Neuronal stem cell (in vitro differentiated cells): ENCODE results near the gene TULP4.
"Not testable (repeated sequence)": the region's sequence is repeated elsewhere in the genome, so short reads cannot be mapped to it uniquely, and the experiment has no call there.

Source experiments
- DNase-seq: peaks from one replicate; pipeline ENCODE4 v3.0.0-alpha.2; 2013; ENCODE audit warnings: low spot score
- H2AFZ ChIP-seq: one replicate; pipeline ENCODE4 v1.6.1; 2013; ENCODE audit warnings: mild to moderate bottlenecking, low read length, inconsistent platforms
- H2AK5ac ChIP-seq: 2 replicates; pipeline ENCODE4 v1.6.1; 2013; ENCODE audit warnings: low read depth, mild to moderate bottlenecking, inconsistent platforms, low read length, moderate library complexity, mixed read lengths
- H2BK120ac ChIP-seq: 2 replicates; pipeline ENCODE4 v1.6.1; 2013; ENCODE audit warnings: low read depth, mild to moderate bottlenecking, inconsistent platforms, low read length, moderate library complexity, mixed read lengths
- H2BK12ac ChIP-seq: one replicate; pipeline ENCODE4 v1.6.1; 2013; ENCODE audit warnings: low read length, inconsistent platforms
- H2BK15ac ChIP-seq: 2 replicates; pipeline ENCODE4 v1.6.1; 2013; ENCODE audit warnings: mild to moderate bottlenecking, low read length, inconsistent platforms, mixed read lengths
- H2BK5ac ChIP-seq: one replicate; pipeline ENCODE4 v1.6.1; 2013; ENCODE audit warnings: inconsistent platforms, mild to moderate bottlenecking, low read length, moderate library complexity
- H3K14ac ChIP-seq: one replicate; pipeline ENCODE4 v1.6.1; 2013; ENCODE audit warnings: low read length, inconsistent platforms
- H3K18ac ChIP-seq: 2 replicates; pipeline ENCODE4 v1.6.1; 2013; ENCODE audit warnings: low read length, inconsistent platforms
- H3K23ac ChIP-seq: 2 replicates; pipeline ENCODE4 v1.6.1; 2013; ENCODE audit warnings: low read depth, mild to moderate bottlenecking, mixed read lengths, low read length, inconsistent platforms; ENCODE audit not compliant: poor library complexity
- H3K27ac ChIP-seq: replicated peaks from 3 replicates; pipeline ENCODE4 v1.5.1; 2013; ENCODE audit warnings: low read length, inconsistent platforms
- H3K27me3 ChIP-seq, 3 experiments: 2 replicates each; pipeline ENCODE4 v1.6.1; 2013; ENCODE audit warnings: low read length in 3 of 3, mild to moderate bottlenecking in 2 of 3, inconsistent platforms in 1 of 3, low read depth in 1 of 3, mixed read lengths in 1 of 3, moderate library complexity in 1 of 3; ENCODE audit not compliant: control insufficient read depth in 3 of 3, insufficient read depth in 3 of 3
- H3K36me3 ChIP-seq, 2 donors: replicated peaks in 1 of 2; 2 replicates each; pipeline ENCODE4 v1.6.1; 2013; ENCODE audit warnings: low read length in 2 of 2; ENCODE audit not compliant: control insufficient read depth in 2 of 2, insufficient read depth in 2 of 2
- H3K4ac ChIP-seq: 2 replicates; pipeline ENCODE4 v1.6.1; 2013; ENCODE audit warnings: inconsistent platforms, mild to moderate bottlenecking, low read length, moderate library complexity
- H3K4me1 ChIP-seq, 2 donors: 1 replicate in 1 of 2; 2 replicates in 1 of 2; pipeline ENCODE4 v1.6.1; 2013; ENCODE audit warnings: low read length in 2 of 2, low read depth in 1 of 2; ENCODE audit not compliant: control insufficient read depth in 2 of 2, insufficient read depth in 1 of 2
- H3K4me2 ChIP-seq: one replicate; pipeline ENCODE4 v1.6.1; 2013; ENCODE audit warnings: mild to moderate bottlenecking, low read length, inconsistent platforms; ENCODE audit not compliant: insufficient read depth, poor library complexity, severe bottlenecking
- H3K4me3 ChIP-seq, 2 donors: 2 replicates each; pipeline ENCODE4 v1.5.1; 2013; ENCODE audit warnings: low read length in 2 of 2, mild to moderate bottlenecking in 2 of 2, inconsistent platforms in 1 of 2, moderate library complexity in 1 of 2
- H3K79me1 ChIP-seq: one replicate; pipeline ENCODE4 v1.6.1; 2013; ENCODE audit warnings: low read depth, mild to moderate bottlenecking, inconsistent platforms, low read length, moderate library complexity
- H3K9ac ChIP-seq: one replicate; pipeline ENCODE4 v1.6.1; 2013; ENCODE audit warnings: mild to moderate bottlenecking, low read depth, low read length, inconsistent platforms; ENCODE audit not compliant: poor library complexity
- H3K9me3 ChIP-seq, 2 donors: replicated peaks in 1 of 2; 2 replicates each; pipeline versions ENCODE3 to v1.6.1; 2013; ENCODE audit warnings: low read length in 2 of 2, mild to moderate bottlenecking in 2 of 2, inconsistent platforms in 1 of 2, low read depth in 1 of 2, mixed read lengths in 1 of 2, moderate library complexity in 1 of 2; ENCODE audit not compliant: control insufficient read depth in 2 of 2, insufficient read depth in 1 of 2
- H4K8ac ChIP-seq: one replicate; pipeline ENCODE4 v1.6.1; 2013; ENCODE audit warnings: low read depth, mild to moderate bottlenecking, inconsistent platforms, low read length, moderate library complexity
- H4K91ac ChIP-seq: one replicate; pipeline ENCODE4 v1.6.1; 2013; ENCODE audit warnings: low read length, low read depth, mild to moderate bottlenecking, inconsistent platforms; ENCODE audit not compliant: poor library complexity
- WGBS, 2 donors: extraction: QIAGEN DNeasy Blood & Tissue Kit; methylation state at CpG; one replicate each; pipeline ENCODE4 v1.1.7; 2013; ENCODE audit warnings: missing lambda C conversion rate in 2 of 2, mixed read lengths in 1 of 2; ENCODE audit not compliant: insufficient read length in 2 of 2, insufficient replicate concordance in 1 of 2; ENCODE audit errors: extremely low coverage in 2 of 2; 5-methylcytosine and 5-hydroxymethylcytosine counted together

TULP4 gene

GRCh38 chr6:158301561-158301960, 10.7 kb upstream of the TULP4 start:
- not testable (repeated sequence) for H3K18ac ChIP-seq, H3K23ac ChIP-seq, DNase-seq, H3K14ac ChIP-seq, H4K8ac ChIP-seq, H3K27ac ChIP-seq, H3K4me3 ChIP-seq, H3K79me1 ChIP-seq, H3K27me3 ChIP-seq, H2BK120ac ChIP-seq, H3K9ac ChIP-seq, H2BK12ac ChIP-seq, H2AK5ac ChIP-seq, H3K4me2 ChIP-seq, H3K4me1 ChIP-seq, H4K91ac ChIP-seq, H2BK5ac ChIP-seq, H2BK15ac ChIP-seq, H3K4ac ChIP-seq, H2AFZ ChIP-seq
- peaks cover 0 to 23% of the 10 kb centered on the region in 2 donors for H3K9me3 ChIP-seq
- peaks cover under 1 to 28% of the 10 kb centered on the region in 2 donors for H3K36me3 ChIP-seq
- WGBS, 2 donors: no CpG with 5 or more reads among the region's 4 CpGs

DNA sequence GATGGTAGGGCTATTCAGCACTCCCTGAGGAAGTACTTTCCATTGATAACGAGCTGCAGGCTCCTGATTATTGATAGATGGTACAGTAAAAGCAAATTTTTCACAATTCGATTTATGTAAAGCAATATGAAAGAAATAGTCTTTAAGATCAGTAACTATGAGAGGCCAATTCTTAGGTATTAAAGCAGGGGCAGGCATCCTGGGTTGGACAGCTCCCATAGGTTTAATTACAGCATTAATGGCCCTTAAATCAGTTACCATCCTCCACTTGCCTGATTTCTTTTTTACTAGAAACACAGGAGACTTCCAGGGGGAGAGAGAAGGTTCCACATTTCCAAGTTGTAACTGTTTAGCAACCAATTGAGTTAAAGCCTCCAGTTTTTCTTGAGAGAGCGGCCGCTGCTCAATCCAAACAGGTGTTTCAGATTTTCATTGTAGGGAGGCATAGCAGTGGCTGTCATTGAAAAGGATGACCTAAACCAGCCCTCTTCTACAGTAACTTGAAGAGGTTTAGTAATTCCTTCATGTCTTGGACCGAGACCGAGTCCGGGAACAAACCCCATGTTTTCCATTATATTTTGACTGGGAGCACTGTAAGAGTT, 10.0 kb upstream of the TULP4 start:
- H2BK15ac ChIP-seq, H3K4me2 ChIP-seq, H2AFZ ChIP-seq, H3K4me3 ChIP-seq, H4K8ac ChIP-seq, H3K27ac ChIP-seq, H2AK5ac ChIP-seq, H3K4ac ChIP-seq, DNase-seq, H3K9ac ChIP-seq, H3K18ac ChIP-seq, H2BK5ac ChIP-seq, H2BK120ac ChIP-seq, H3K4me1 ChIP-seq, H4K91ac ChIP-seq, H3K79me1 ChIP-seq, H3K27me3 ChIP-seq, H3K23ac ChIP-seq, H3K14ac ChIP-seq, H2BK12ac ChIP-seq: not testable (repeated sequence)
- WGBS, 2 donors: no CpG with 5 or more reads among the region's 7 CpGs
- peaks cover 0 to 18% of the 10 kb centered on the region in 2 donors for H3K9me3 ChIP-seq
- peaks cover 2 to 20% of the 10 kb centered on the region in 2 donors for H3K36me3 ChIP-seq

GRCh38 chr6:158303210-158303731, 9.0 kb upstream of the TULP4 start:
- no peak overlapping the region for H2BK12ac ChIP-seq
- peaks cover 0 to 11% of the 10 kb centered on the region in 2 donors for H3K9me3 ChIP-seq
- H3K4me3 ChIP-seq: no peak overlapping the region
- no peak overlapping the region for H3K18ac ChIP-seq
- no peak overlapping the region for H2AFZ ChIP-seq
- no peaks in the 10 kb centered on the region for H3K27me3 ChIP-seq
- H2BK5ac ChIP-seq: no peak overlapping the region
- no peak overlapping the region for H3K9ac ChIP-seq
- no peak overlapping the region for H4K8ac ChIP-seq
- H2BK120ac ChIP-seq: no peak overlapping the region
- DNase-seq: no peak
- H2BK15ac ChIP-seq: no peak overlapping the region
- H3K23ac ChIP-seq: no peak overlapping the region
- no peak overlapping the region for H3K4me2 ChIP-seq
- no CpG with 5 or more reads among the region's 7 CpGs for WGBS, 2 donors
- H3K27ac ChIP-seq: no peak overlapping the region
- H4K91ac ChIP-seq: no peak overlapping the region
- no peak overlapping the region for H2AK5ac ChIP-seq
- H3K36me3 ChIP-seq: peaks cover 2 to 17% of the 10 kb centered on the region in 2 donors
- no peak overlapping the region for H3K4ac ChIP-seq
- H3K14ac ChIP-seq: no peak overlapping the region
- no peaks in the 10 kb centered on the region for H3K79me1 ChIP-seq
- H3K4me1 ChIP-seq: peaks cover 0 to 2% of the 10 kb centered on the region in 2 donors

DNA sequence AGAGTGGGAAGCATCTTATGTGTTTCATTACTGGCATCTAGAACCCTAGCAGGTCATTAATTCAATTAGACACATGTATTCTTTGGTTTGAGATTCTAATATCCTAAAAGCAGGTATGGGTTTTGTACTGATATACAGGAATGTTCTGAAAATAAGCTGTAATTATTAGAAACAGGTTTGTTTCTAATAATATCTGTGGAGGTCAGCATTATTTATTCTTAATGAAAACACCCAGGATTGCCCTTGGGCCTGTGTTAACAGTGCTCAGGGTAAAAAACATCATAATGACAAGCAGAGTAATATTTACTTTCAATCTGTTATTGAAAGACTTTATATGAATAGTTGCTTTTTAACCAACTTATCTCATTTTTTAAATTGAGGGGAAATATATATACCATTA, 8.0 kb upstream of the TULP4 start:
- Histone ChIP-seq H3K14ac (no peak overlapping the region), H3K79me1 (no peaks in the 10 kb centered on the region), H3K4me1 (peaks cover 0 to 2% of the 10 kb centered on the region in 2 donors), H2AFZ (no peak overlapping the region), H3K27me3 (no peaks in the 10 kb centered on the region), H3K4me2 (no peak overlapping the region), H3K27ac (no peak overlapping the region), H2BK5ac (no peak overlapping the region), H4K91ac (no peak overlapping the region), H3K4me3 (no peak overlapping the region), H2BK12ac (no peak overlapping the region), H2AK5ac (no peak overlapping the region), H2BK120ac (no peak overlapping the region), H3K9ac (no peak overlapping the region), H2BK15ac (no peak overlapping the region), H3K36me3 (peaks cover 2 to 8% of the 10 kb centered on the region in 2 donors), H4K8ac (no peak overlapping the region), H3K9me3 (peaks cover 0 to 3% of the 10 kb centered on the region in 2 donors), H3K18ac (no peak overlapping the region), H3K4ac (no peak overlapping the region), H3K23ac (no peak overlapping the region)
- DNase-seq: no peak
